NCI-H146 treated with DMSO at 0.1 percent for 48 hours (cell line): Measurements from ENCODE around the gene INPP5E.
"Not testable (repeated sequence)": the region's sequence is repeated elsewhere in the genome, so short reads cannot be mapped to it uniquely, and the experiment has no call there.

Experiments used
- DNase-seq: peaks from one replicate; lab custom pipeline; 2025; ENCODE audit not compliant: unreplicated experiment; lab: John Stamatoyannopoulos, UW

INPP5E gene

DNA sequence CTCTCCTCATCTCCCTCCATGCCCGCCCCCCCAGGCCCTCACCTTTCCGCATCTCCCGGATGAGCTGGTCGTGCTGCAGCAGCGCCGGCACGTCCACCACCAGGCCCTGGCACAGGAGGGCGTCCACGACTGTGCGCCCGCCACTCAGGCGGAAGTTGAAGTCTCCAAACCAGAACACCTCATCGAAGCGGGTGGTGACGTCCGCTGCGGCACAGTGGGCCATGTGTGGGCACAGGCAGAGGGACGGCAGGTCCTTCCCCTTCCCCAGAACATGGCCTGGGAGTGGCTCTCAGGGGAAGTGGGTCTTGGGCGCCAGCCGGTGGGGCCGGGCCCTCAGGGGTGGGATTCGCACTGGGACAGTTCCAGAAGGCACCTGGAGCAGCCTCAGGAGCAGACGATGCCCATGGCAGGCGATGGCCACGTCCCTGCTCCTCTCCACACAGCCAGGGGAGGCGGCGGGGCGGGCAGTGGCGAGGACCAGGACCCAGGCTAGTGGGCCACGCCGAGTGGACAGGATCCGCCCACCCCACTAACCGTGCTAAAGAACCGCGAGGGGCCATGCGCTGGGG is 7.8 kb downstream of the INPP5E start:
- DNase-seq, result no peak

DNA sequence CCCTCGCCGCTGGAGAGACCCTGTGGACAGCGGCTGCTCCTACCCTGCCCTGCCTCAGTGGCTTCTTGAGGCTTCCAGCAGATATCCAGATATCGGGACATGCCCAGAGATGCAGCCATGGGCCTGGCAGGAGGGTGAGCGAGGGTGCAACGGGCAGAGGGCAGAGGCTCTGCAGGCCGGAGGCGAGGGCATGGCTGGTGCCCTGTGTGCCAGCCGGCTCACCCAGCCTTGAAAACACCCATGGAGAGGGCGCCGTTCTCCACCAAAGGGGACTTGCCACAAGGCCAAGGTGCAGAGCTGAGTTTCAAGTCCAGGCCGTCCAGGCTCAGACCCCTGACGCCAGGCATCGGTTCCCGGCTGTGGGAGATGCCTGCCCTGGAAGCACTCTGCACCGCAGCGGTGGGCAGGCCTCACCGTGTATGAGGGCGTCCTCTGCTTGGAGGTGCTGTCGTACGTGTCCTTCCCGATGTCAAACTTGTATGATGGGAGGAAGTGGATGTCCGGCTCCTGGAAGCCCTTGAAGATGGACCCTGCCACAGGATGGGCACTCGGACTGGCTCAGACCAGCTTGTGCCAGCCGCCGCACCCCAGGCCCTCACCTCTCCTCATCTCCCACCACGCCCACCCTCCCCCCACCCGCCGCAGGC is 8.9 kb downstream of the INPP5E start:
- DNase-seq, result no peak

DNA sequence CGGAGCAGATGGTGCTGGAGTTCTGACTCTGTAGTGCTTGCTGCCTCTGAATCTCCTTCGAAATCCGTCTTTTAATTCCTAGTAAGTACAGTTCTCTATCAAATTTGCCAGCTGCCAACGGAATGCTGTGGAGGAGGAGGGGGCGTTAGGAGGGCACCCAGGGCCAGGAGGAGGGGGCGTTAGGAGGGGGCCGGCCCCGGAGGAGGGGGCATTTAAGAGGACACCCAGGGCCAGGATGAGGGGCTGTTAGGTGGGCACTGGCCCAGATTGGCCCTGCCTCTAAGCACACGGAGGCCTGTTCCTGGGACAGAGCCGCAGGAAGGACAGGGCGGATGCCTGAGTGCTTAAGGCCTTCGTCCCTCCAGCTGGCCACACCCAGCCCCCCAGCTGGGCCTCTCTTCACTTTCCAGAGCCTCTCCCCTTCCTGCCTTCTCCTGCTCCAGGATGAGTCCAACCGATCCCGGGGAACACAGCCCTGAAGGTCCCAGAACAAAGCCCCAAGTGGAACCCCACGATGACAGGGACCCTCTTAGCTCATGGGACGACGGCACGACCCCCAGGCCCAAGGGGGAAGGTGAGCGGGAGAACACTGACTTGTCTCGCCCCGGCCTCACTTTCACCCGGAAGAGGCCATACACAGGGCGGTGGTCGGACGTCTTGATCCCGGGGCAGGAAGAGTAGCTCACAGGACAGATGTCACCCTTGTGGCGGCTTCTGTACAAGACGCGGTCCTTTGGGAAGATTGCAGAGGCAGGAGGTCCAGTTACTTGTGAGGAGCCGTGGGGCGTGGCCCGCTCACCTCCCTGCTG is 9.8 kb downstream of the INPP5E start:
- no peak for DNase-seq

DNA sequence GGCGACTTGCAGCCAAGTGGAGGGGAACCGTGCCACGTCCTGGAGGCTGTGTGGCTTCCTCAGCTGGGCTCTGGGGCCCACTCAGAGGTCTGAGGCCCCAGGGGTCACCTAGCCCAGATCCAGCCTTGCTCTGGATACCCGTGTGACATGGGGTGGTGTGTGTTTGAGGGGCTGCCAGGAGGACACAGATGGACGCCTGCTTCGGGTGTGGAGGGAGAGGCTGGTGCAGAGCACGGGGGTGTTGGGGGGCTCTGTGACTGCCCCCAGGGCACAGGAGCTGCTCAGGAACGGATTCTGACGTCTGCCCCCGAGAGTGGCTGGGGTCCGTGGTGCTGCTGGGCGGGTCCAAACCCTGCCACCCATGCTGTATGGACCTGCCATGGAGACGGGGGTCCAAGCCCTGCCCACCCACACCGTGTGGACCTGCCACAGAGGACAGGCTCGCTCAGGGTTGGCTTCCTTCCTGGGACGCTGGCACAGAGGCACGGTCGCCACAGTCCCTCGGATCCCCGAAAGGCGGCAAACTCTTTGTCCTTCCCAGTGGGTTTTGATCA is 10.5 kb downstream of the INPP5E start:
- no peak for DNase-seq

DNA sequence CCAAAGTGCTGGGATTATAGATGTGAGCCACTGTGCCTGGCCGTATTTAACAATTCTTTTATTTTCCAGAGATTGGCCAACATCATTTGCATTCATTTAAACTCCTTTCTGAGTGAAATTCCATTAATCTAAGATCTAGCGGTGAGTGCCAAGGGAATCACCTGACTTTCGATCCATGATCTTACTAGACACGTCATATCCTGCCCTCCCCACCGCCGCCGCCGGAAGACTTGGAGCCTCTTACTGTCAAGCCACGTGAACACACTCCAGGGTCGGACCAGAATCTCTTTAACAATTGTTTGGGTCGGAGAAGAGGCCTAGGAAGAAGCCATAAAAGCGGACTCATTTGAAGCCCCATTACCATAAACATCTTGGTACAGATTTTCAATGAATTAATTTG is 12.9 kb downstream of the INPP5E start:
- no peak for DNase-seq

DNA sequence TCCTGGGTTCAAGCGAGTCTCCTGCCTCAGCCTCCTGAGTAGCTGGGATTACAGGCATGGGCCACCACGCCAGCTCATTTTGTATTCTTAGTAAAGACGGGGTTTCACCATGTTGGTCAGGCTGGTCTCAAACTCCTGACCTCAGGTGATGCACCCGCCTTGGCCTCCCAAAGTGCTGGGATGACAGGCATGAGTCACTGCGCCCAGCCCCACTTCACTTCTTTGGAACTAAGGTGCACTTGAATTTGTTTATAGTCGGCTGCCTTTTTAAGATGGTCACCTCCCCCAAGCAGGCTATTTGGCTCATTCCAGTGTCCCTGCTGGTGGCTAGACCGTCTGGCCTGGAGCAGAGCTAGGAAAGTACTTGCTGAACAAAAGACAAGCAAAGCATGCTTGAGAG is 14.3 kb downstream of the INPP5E start:
- not testable (repeated sequence) for DNase-seq

DNA sequence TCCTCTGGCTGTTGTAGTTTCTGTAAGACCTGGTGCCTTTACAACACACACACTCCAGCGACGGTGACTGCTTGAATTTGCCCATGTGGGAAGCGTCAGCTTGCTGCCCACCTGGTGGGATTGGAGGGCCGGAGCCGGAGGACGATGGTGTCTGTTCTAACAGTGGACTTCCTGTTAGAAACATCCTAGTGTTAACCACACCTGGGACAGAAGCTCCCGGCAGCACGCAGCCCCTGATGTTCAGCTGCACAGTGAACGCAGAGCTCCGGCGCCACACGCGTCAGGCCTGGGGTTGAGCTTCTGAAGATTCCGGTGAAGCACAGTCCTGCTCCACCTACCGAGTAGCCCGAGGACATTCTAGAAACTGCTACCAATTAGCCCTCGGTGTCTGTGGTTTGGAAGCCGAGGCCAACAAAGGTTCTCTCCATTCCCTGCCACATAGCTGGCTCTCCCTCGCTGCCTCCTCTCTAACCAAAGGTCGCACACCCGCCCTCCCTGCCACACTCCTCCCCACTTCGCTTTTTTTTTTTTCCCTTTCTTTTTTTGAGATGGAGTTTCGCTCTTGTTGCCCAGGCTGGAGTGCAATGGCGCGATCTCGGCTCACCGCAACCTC is 14.8 kb downstream of the INPP5E start:
- DNase-seq, result no peak

DNA sequence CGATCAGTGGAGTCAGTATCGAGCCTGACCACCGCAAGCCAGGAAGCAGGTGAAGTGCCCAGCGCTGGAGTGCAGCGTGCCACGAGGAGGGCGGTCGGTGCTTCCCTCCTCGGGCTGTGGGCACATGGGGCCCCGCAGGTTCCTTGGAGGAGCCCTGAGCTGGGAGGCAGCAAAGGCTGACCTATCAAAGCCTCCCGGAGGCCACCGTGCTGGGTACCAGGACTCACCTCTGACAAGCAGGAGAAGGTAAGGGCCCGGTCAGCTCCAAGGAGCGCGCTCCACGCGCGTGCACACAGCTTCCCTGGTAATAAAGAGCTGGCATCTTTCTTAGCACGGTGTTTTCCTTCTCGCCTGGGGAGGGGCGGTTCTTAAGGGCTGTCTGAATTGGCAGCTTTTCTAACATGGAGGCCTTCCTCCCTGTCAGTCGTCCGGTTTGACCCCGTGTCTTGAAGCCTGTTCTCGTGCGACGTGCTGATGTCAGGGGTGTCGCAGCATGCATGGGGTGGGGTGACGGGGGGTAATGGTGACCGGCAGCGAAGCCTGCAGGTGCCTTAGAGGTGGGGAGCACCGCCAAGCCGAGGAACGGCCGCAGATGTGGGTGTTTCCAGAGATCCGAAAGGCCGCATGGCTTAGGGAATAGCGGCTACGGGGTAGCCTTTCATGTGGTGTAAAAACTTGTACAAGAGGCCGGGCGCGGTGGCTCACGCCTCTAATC is 16.1 kb downstream of the INPP5E start:
- no peak for DNase-seq

DNA sequence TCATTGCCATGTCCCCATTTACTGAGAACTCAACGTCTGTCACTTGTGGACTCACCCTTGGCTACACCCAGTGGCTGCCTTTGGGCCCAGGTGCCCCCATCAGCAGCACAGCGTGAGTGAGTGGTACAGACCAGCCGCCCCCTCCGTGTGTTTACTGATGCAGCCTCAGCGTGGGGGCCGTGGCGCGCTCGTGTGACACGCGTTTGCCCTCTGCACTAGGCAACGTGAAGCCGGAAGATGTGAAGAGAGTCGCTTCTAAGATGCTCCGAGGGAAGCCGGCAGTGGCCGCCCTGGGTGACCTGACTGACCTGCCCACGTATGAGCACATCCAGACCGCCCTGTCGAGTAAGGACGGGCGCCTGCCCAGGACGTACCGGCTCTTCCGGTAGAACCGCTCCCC is 16.8 kb downstream of the INPP5E start:
- DNase-seq, result no peak

DNA sequence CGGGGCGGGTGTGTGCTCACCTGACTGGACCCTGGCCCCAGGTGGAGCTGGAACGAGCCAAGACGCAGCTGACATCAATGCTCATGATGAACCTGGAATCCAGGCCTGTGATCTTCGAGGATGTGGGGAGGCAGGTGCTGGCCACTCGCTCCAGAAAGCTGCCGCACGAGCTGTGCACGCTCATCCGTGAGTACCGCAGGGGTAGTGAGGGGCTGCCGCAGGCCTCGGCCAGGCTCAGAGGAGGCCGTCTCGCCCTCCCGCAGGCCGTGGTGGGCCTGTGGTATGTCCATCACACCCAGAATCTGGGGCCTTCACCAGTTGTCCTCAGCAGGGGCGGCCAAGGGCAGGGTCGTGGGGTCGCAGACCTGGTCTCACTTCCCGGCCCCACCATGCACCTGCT is 17.9 kb downstream of the INPP5E start:
- no peak for DNase-seq

DNA sequence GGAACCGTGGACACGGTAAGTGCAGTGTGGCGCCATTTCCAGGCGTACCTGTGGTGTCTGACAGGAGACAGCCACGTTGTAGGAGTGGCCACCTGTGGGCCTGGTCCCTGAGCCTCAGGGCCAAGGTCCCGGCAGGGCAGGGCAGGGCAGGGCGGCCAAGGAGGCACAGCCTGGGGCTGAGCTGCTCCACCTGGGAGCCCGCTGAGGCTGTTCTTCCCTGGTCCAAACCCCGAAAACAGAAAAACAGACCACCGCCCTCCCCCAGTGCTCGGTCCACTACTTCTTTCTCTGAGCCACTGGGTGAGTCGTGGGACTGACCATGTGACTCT is 20.6 kb downstream of the INPP5E start:
- no peak for DNase-seq

DNA sequence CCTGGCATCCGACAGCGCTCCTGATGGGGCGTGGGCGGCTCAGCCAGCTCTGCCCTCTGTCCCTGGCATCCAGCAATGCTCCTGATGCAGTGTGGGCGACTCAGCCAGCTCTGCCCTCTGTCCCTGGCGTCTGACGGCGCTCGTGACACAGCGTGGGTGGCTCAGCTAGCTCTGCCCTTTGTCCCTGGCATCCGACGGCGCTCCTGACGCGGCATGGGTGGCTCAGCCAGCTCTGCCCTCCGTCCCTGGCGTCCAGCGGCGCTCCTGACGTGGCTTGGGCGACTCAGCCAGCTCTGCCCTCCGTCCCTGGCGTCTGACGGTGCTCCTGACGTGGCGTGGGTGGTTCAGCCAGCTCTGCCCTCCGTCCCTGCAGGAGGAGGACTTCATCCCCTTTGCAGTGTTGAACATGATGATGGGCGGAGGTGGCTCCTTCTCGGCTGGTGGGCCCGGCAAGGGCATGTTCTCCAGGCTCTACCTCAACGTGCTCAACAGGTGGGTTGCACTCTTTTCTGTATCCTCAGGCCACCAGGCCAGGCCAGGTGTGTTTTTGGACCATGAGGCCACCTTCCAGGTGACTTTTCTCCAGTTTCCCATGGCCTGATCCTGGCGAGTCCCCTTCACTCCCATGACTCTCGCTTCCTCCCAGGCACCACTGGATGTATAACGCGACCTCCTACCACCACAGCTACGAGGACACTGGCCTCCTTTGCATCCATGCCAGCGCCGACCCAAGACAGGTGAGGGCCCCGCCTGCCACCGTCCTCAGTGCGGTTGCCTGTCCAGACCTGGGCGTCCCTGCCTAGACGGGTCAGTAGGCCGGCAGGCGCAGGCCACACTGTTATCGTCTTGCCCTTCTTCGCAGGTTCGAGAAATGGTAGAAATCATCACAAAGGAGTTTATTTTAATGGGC is 21.2 kb downstream of the INPP5E start:
- DNase-seq, result no peak

DNA sequence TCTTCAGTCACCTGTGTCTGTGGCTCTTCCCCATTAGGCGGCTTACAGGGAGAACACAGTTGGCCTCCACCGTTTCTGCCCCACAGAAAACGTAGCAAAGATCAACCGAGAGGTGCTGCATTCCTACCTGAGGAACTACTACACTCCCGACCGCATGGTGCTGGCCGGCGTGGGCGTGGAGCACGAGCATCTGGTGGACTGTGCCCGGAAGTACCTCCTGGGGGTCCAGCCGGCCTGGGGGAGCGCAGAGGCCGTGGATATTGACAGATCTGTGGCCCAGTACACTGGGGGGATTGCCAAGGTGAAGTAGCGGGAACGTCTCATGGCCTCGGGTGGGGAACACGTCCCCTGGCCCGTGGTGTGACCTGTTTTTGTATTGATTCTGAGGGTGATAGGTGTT is 22.7 kb downstream of the INPP5E start:
- no peak for DNase-seq

DNA sequence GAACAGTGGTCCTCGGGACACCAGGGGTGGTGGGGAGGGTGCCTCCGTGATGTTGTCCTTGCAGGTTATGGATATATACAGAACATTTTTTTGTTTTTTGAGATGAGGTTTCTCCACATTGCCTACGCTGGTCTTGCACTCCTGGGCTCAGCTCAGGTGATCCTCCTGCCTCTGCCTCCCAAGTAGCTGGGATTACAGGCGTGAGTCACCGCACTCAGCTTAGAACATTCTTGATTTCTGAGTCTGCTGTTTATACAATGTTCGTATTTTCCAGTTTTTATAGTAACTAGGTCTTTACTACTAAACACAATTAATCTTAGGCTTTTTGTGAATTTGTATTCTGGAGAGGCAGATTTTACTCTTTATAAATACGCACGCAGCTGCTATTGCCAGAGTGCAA is 23.2 kb downstream of the INPP5E start:
- DNase-seq, result no peak

DNA sequence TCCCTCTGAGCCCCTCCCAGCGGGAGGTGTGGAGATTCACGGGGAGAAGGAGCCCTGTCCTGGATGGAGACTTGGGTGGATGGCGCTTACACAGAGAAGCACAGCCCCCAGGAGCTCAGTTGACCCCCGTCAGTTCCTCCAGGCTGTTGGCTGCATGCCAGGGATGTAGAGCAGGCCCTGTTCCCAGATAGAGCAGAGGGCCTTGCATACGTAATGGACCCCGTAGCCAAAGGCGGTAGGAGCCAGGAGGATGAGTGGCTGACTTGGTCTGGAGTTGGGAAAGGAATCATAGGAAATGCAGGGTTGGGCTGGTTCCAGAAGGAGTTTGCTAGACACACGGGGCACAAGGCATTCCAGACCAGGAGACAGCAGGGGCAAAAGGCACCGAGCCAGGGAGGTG is 26.7 kb downstream of the INPP5E start:
- DNase-seq, result no peak

DNA sequence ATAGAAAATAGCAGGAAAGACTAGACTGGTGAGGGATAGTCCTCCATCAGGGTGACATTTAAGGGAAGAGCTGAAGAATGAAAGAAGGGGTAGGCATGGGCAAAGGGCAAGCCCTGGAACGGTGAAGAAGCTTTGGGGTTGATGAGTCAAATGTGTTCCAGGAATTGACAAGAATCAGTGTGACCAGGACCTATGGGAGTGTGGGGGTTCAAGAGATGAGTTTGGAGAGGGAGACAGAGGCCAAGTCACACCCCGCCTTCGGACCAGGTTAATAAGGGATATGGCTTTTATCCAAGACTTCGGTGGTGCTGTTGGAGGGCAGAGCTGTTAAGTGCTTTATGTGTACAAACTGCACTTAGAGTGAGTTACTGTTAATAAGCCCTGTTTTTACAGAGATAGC is 28.3 kb downstream of the INPP5E start:
- DNase-seq, result no peak

DNA sequence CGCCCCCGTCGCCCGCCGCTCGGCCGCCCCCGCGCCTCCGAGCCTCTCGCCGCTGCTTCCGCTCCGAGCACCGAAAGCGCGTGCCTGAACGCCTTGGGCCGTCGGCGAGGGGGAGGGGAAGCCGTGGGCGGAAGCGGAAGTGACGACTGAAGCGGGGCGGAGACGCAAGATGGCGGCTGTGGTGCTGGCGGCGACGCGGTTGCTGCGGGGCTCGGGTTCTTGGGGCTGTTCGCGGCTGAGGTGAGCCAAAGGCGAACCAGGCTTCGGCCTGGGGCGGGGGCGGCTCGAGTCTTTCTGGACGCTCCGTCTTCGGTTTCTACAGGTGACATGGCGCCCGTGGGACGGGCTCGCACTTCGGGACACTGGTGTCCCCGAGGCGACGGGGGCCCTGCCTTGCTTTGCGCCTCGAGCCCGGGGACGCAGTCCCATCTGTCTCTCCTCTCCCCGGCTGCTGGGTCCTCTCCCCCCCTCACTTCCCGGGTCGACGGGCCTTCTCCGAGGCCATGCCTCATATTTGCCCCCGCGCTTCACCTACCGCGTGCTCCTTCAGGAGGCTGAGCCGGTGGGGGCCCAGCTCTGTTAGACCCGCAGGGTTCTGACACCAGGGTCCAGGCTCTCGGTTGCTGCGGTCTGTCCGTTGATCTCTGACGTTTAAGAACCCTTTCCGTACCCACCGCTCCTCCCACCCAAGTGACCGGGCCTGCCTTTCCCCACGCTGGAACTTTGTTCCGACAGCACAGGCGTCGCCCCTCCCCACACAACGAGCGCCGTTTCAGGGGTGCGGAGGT is 29.0 kb downstream of the INPP5E start, which contains the start of the genes ENTR1 and PMPCA:
TSS of gene ENTR1 (minus strand) at position 115 of the 788 bp plus-strand sequence. CDS start 217 bp downstream, outside the sequence.
TSS of gene PMPCA (plus strand) at position 159 of the 788 bp plus-strand sequence. CDS start at position 170, 11 bp downstream.
- peak; percentile 30 for DNase-seq

DNA sequence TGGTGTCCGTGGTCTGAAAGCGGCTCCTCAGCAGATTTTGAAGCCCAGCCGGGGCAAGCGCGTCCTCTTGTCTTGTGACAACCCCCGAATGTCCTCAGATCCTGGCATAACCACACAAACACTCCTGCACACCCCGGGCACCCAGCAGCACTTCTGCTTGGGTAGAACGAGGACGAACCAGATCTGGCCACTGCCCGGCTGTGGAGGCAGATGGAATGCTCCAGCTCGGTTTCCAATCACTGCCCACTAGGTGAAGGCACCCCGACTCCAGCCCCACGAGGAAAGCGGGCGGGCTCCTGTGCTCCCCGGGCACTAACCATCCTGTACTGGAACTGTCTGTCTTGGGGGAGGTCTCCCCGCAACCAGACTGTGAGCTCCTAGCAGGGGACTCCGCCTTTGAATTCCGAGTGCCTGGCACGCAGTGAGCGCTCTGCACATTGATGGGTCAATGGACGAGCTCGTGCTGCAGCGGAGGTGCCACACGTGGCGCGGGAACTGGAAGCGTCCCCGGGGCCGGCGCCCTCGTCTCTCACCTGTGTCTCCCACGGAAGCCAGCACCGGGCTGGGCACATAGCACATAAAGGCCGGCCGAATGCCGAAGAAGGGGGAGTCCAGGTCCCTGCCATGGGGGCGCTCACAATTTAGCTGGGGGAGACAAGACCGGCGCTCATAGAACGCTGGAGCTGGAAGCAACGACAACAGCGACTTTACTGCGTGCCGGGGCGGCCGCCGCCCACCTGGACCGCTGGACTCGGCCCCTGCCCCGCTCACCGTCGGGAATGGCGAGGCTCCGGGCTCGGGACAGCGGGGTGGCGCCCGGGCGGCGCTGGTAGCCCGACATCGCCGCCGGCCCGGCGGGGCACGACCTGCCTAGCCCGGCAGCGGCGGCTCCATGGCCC is 29.8 kb downstream of the INPP5E start:
- DNase-seq, result no peak
